ENCODE data around the gene ARCN1.
"Not testable (repeated sequence)": the region's sequence is repeated elsewhere in the genome, so short reads cannot be mapped to it uniquely, and the experiment has no call there.

The ARCN1 gene

GRCh38 chr11:118571701-118572060 lies 528 bp upstream of the ARCN1 start:
- peak; percentile 90 for TF ChIP-seq ZFP3 (CRISPR knock-in tag; IDR thresholded peaks at IDR 0.05)
- ATAC-seq: not testable (repeated sequence)

GRCh38 chr11:118572981-118573550 lies 857 bp downstream of the ARCN1 start:
- ATAC-seq: peak; percentile 58
- TF ChIP-seq SNAI2 (CRISPR knock-in tag; IDR thresholded peaks at IDR 0.05) (no peak), TOX (CRISPR knock-in tag; IDR thresholded peaks at IDR 0.05; ENCODE audit: borderline replicate concordance) (no peak), GLIS3 (CRISPR knock-in tag; IDR thresholded peaks at IDR 0.05) (no peak), ZNF565 (CRISPR knock-in tag; conservative IDR thresholded peaks at IDR 0.05; ENCODE audit: low read depth) (no peak), RARB (CRISPR knock-in tag; IDR thresholded peaks at IDR 0.05) (no peak), CSRNP3 (CRISPR knock-in tag; IDR thresholded peaks at IDR 0.05) (no peak), OSR1 (CRISPR knock-in tag; IDR thresholded peaks at IDR 0.05) (no peak), ISL1 (CRISPR knock-in tag; IDR thresholded peaks at IDR 0.05) (no peak), CREB5 (CRISPR knock-in tag; IDR thresholded peaks at IDR 0.05; ENCODE audit: low read depth) (no peak), POU6F1 (CRISPR knock-in tag; IDR thresholded peaks at IDR 0.05; ENCODE audit: borderline replicate concordance, low read depth) (no peak), ARNTL (CRISPR knock-in tag; IDR thresholded peaks at IDR 0.05; ENCODE audit: borderline replicate concordance, low read depth) (no peak), ESRRG (CRISPR knock-in tag; IDR thresholded peaks at IDR 0.05) (no peak)

GRCh38 chr11:118574636-118575035 lies 2.4 kb downstream of the ARCN1 start:
- ATAC-seq: no peak

More at GRCh38 chr11:118574636-118575035, 2.4 kb downstream of the ARCN1 start:
- no peak for TF ChIP-seq ESRRG (CRISPR knock-in tag; IDR thresholded peaks at IDR 0.05)
- TF ChIP-seq PPARA (CRISPR knock-in tag; IDR thresholded peaks at IDR 0.05; ENCODE audit: borderline replicate concordance): no peak
- TF ChIP-seq TCF4 (CRISPR knock-in tag; IDR thresholded peaks at IDR 0.05; ENCODE audit: borderline replicate concordance): no peak
- TF ChIP-seq SNAI2 (CRISPR knock-in tag; IDR thresholded peaks at IDR 0.05): no peak
- TF ChIP-seq ZFP30 (CRISPR knock-in tag; IDR thresholded peaks at IDR 0.05): no peak
- TF ChIP-seq TSHZ2 (CRISPR knock-in tag; IDR thresholded peaks at IDR 0.05): no peak
- TF ChIP-seq PATZ1 (CRISPR knock-in tag; IDR thresholded peaks at IDR 0.05; ENCODE audit: borderline replicate concordance): no peak
- no peak for TF ChIP-seq BACH2 (CRISPR knock-in tag; IDR thresholded peaks at IDR 0.05; ENCODE audit: borderline replicate concordance)
- no peak for TF ChIP-seq CREB5 (CRISPR knock-in tag; IDR thresholded peaks at IDR 0.05; ENCODE audit: low read depth)
- TF ChIP-seq CSRNP3 (CRISPR knock-in tag; IDR thresholded peaks at IDR 0.05): no peak
- TF ChIP-seq ISL1 (CRISPR knock-in tag; IDR thresholded peaks at IDR 0.05): no peak
- no peak for TF ChIP-seq POU6F1 (CRISPR knock-in tag; IDR thresholded peaks at IDR 0.05; ENCODE audit: borderline replicate concordance, low read depth)
- TF ChIP-seq GLIS3 (CRISPR knock-in tag; IDR thresholded peaks at IDR 0.05): no peak
- no peak for TF ChIP-seq RARB (CRISPR knock-in tag; IDR thresholded peaks at IDR 0.05)
- no peak for TF ChIP-seq TOX (CRISPR knock-in tag; IDR thresholded peaks at IDR 0.05; ENCODE audit: borderline replicate concordance)
- TF ChIP-seq CSDC2 (CRISPR knock-in tag; IDR thresholded peaks at IDR 0.05): no peak
- no peak for TF ChIP-seq ZFP3 (CRISPR knock-in tag; IDR thresholded peaks at IDR 0.05)
- no peak for TF ChIP-seq ZC3H10 (CRISPR knock-in tag; IDR thresholded peaks at IDR 0.05)
